NCI-H1092 treated with DMSO at 0.1 percent for 48 hours (cell line): ENCODE data around the gene AGRN.

Source experiments
- DNase-seq: peaks from one replicate; lab custom pipeline; 2025; lab: John Stamatoyannopoulos, UW

AGRN gene

GRCh38 chr1:1038694-1039093 is 18.8 kb downstream of the AGRN start:
- DNase-seq = no peak

GRCh38 chr1:1039145-1039910 is 19.4 kb downstream of the AGRN start:
- DNase-seq = no peak

- no peak for DNase-seq
These were observed 20.4 kb downstream of the AGRN start for GRCh38 chr1:1040004-1040991.

GRCh38 chr1:1041092-1041523 is 21.2 kb downstream of the AGRN start:
- DNase-seq = no peak

GRCh38 chr1:1041873-1042272 is 22.0 kb downstream of the AGRN start:
- no peak for DNase-seq

GRCh38 chr1:1042835-1043234 is 22.9 kb downstream of the AGRN start:
- no peak for DNase-seq

- DNase-seq = no peak
These were observed 23.5 kb downstream of the AGRN start for GRCh38 chr1:1043411-1043810.

- DNase-seq = no peak
These were observed 24.0 kb downstream of the AGRN start for GRCh38 chr1:1043921-1044320.

GRCh38 chr1:1044455-1045078 is 24.6 kb downstream of the AGRN start:
- no peak for DNase-seq

GRCh38 chr1:1045129-1045528 is 25.2 kb downstream of the AGRN start:
- DNase-seq = no peak

- DNase-seq = no peak
These were observed 26.3 kb downstream of the AGRN start for GRCh38 chr1:1046243-1046642.

GRCh38 chr1:1046767-1047166 is 26.8 kb downstream of the AGRN start:
- no peak for DNase-seq

GRCh38 chr1:1047407-1047806 is 27.5 kb downstream of the AGRN start:
- DNase-seq = no peak

- no peak for DNase-seq
These were observed 28.0 kb downstream of the AGRN start for GRCh38 chr1:1047963-1048362.

- DNase-seq = no peak
These were observed 28.8 kb downstream of the AGRN start for GRCh38 chr1:1048765-1049164.

- no peak for DNase-seq
These were observed 29.6 kb downstream of the AGRN start for GRCh38 chr1:1049318-1050165.

GRCh38 chr1:1050577-1051052 is 30.7 kb downstream of the AGRN start:
- no peak for DNase-seq

GRCh38 chr1:1051127-1051810 is 31.3 kb downstream of the AGRN start:
- DNase-seq = no peak

GRCh38 chr1:1052003-1052840 is 32.3 kb downstream of the AGRN start:
- DNase-seq = no peak

GRCh38 chr1:1053022-1053421 is 33.1 kb downstream of the AGRN start:
- DNase-seq = no peak
